ENCODE data around the gene PPARG.

PPARG gene

DNA sequence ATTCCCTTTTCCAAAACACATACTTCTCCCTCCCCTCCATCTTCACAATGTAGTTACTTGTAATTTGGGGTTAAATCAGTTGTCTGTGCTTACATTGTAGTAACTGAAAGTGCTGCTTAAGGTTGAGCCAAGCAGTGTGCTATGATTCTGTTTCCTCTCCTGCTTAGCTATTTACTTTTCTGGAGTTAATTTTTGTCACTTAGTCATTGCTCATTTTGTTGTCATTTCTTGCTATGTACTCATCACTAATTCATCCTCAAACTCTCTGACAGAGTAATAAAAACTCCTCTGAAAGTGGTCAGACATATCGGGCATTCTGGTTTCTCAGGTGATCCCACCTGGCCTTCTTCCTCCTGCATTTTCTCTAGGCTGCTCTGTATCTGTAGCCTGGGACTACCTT, 80.7 kb downstream of the PPARG start:
- DNase-seq (ENCODE audit: low spot score): no peak
- TF ChIP-seq, protein P1, sequence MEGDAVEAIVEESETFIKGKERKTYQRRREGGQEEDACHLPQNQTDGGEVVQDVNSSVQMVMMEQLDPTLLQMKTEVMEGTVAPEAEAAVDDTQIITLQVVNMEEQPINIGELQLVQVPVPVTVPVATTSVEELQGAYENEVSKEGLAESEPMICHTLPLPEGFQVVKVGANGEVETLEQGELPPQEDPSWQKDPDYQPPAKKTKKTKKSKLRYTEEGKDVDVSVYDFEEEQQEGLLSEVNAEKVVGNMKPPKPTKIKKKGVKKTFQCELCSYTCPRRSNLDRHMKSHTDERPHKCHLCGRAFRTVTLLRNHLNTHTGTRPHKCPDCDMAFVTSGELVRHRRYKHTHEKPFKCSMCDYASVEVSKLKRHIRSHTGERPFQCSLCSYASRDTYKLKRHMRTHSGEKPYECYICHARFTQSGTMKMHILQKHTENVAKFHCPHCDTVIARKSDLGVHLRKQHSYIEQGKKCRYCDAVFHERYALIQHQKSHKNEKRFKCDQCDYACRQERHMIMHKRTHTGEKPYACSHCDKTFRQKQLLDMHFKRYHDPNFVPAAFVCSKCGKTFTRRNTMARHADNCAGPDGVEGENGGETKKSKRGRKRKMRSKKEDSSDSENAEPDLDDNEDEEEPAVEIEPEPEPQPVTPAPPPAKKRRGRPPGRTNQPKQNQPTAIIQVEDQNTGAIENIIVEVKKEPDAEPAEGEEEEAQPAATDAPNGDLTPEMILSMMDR (IDR thresholded peaks at IDR 0.05; ENCODE audit: extremely low read depth, missing control alignments): no peak

DNA sequence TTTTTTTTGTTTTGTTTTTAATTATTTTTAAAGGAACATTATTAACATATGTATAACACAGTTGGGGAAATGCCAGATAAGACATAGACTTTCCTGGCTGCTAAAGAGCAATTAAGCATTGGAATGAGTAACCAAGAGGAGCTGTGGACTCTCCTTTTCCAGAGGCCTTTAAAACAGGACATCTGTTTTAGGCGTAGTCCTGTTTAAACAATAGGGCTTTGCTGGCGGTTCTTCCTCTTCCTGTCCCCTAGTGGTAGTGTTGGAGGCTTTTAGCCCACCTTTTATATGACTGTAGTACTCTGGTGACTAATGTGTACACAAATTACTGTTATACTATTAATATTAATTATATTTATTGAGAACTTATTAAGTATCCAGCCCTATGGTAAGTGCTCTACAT, 81.9 kb downstream of the PPARG start:
- TF ChIP-seq, protein P1 (IDR thresholded peaks at IDR 0.05; ENCODE audit: extremely low read depth, missing control alignments): no peak
- no peak for DNase-seq (ENCODE audit: low spot score)

DNA sequence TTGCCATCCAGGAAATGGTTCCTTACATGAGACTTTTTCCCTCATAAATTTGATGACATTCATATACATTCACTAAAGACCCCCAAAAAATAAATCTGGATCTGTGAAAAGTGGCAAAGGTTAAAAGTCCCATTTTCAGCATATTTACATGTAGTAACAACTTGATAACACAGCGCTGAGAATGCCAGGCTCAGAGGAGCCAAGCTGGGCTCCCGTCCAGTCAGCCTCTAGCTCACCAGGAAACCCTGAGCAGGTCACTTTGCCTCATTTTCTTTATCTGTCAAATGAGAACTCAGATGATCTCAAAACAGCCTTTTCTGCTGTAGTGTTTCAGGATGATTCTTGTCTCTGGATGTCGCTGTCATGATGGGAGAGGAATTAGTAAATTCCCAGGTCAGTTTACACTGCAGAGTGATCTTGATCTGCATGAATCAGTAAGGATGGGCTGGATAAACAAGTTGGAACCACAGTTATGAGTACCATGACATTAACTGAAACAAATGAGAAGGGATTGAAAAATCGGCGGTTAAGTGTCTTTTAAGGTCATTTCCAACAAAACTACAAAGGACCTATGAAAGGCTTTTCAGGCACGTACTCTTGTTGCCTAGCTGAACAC, 82.8 kb downstream of the PPARG start:
- TF ChIP-seq, protein P1 (IDR thresholded peaks at IDR 0.05; ENCODE audit: extremely low read depth, missing control alignments): no peak
- no peak for DNase-seq (ENCODE audit: low spot score)

DNA sequence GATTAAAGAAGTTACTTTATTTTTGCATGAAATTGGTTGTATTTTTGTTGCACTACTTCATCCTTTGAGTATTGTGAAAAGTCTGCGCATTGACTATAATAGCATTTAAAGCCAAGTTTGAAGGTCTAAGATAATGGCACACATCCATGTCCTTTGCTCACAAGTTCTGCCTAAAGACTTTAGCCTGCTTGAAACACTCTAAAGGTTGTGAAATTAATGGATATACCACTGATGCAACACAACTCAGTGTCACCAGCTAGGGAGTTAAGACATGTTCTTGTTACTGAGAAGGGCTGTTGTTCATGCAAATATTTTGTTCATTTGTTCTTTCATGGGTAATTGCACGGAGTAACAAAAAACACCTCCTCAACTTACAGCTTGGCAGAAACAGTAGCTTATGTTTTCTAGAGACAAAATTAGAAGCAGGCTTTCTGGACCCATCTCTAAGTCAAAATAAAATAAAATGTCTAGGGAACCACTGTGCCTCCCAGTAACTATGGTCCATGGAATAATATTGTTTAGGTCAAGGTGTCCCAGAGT, 83.9 kb downstream of the PPARG start:
- TF ChIP-seq, protein P1 (IDR thresholded peaks at IDR 0.05; ENCODE audit: extremely low read depth, missing control alignments): no peak
- DNase-seq (ENCODE audit: low spot score): no peak

DNA sequence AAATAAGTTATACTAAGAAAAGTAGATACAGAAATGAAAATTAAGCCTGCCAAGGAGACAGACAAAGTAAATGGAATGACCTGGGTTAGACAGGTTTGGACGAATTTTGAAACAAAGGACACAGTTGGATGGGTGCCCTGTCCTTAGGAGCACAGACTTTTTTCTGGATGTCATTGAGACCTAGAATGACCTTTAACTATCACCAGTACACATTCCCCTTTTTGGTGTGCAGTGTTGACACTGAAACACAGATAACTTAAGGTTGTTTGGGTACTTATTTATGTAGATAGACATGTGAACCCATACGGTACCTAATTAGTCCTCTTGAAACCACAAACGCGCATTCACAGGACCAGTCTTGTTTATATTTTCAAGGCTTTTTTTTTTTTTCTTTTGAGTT, 86.7 kb downstream of the PPARG start:
- TF ChIP-seq, protein P1 (IDR thresholded peaks at IDR 0.05; ENCODE audit: extremely low read depth, missing control alignments): no peak
- DNase-seq (ENCODE audit: low spot score): no peak

DNA sequence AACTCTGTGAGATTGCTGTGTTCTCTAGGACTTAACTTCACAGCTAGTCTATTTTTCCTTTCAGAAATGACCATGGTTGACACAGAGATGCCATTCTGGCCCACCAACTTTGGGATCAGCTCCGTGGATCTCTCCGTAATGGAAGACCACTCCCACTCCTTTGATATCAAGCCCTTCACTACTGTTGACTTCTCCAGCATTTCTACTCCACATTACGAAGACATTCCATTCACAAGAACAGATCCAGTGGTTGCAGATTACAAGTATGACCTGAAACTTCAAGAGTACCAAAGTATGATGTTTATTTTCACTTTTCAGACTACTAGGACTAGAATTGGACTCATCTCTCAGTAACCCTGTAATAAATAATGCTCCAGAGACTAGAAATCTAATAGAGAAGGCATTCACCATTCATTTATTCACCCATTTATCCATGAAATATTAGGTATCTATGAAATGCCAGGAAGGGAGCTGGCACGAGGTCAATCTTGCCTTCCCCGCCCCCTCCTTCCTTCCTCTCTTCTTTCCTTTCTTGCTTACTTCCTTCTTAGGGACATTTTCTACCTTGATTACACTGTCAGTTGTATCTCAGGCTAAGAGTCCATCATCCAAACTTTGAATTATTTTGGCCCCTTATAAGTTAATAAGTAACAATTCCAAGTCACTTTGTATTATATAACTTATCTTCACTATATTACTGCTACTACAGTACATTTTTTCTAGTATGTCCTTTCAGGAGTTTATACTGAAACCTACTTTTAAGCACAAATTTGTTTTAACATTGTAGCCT, 91.0 kb downstream of the PPARG start:
- no peak for DNase-seq (ENCODE audit: low spot score)
- TF ChIP-seq, protein P1 (IDR thresholded peaks at IDR 0.05; ENCODE audit: extremely low read depth, missing control alignments): no peak

DNA sequence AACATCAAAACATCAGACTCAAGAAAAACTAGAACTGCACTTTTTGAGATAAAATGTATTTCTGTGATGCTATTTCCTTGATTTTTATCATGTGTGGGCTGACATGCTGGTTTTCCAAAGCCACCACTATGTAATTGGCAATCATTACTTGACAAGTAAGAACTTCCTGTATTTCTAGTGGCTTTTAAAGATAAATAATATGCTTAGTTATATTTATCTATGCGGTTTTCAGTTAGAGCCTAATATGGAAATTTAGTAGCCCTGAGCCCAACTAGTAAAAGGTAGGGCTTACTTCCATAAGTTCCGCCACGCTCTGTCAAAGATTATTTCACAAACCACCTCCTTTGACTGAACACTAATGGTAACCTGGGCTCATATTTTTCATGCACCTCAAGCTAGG, 91.6 kb downstream of the PPARG start:
- TF ChIP-seq, protein P1 (IDR thresholded peaks at IDR 0.05; ENCODE audit: extremely low read depth, missing control alignments): no peak
- no peak for DNase-seq (ENCODE audit: low spot score)

All from GM20000 (cell line).